Glutamatergic neuron (in vitro differentiated cells): ENCODE results near the gene ASS1. TPM values are rescaled to one million over a fixed set of nuclear protein-coding genes. Genes with fewer than 3 reads are reported as not detected.

ENCODE experiments used
- DNase-seq: peaks from one replicate; pipeline ENCODE4 v3.0.0; 2022
- H3K27ac Mint-ChIP-seq: one replicate; pipeline ENCODE4 v1.8.0; 2020; ENCODE audit warnings: mild to moderate bottlenecking, mixed read lengths, inconsistent platforms; ENCODE audit not compliant: unreplicated experiment
- H3K27me3 Mint-ChIP-seq: one replicate; pipeline ENCODE4 v1.8.0; 2020; ENCODE audit warnings: mild to moderate bottlenecking, moderate library complexity, mixed read lengths, inconsistent platforms; ENCODE audit not compliant: unreplicated experiment
- H3K36me3 Mint-ChIP-seq: one replicate; pipeline ENCODE4 v1.8.0; 2020; ENCODE audit warnings: mild to moderate bottlenecking, mixed read lengths, inconsistent platforms; ENCODE audit not compliant: unreplicated experiment
- H3K4me1 Mint-ChIP-seq: one replicate; pipeline ENCODE4 v1.8.0; 2020; ENCODE audit warnings: mild to moderate bottlenecking, low read depth, mixed read lengths, inconsistent platforms; ENCODE audit not compliant: unreplicated experiment
- H3K4me3 Mint-ChIP-seq: one replicate; pipeline ENCODE4 v1.8.0; 2020; ENCODE audit warnings: mild to moderate bottlenecking, mixed read lengths, inconsistent platforms; ENCODE audit not compliant: unreplicated experiment
- H3K9me3 Mint-ChIP-seq: one replicate; pipeline ENCODE4 v1.8.0; 2020; ENCODE audit warnings: mild to moderate bottlenecking, moderate library complexity, mixed read lengths, inconsistent platforms; ENCODE audit not compliant: unreplicated experiment
- CTCF ChIP-seq: fragments of 200-600 bp; sonication (generic); IDR thresholded peaks from one replicate; pipeline ENCODE4 v1.5.0; 2021; ENCODE audit not compliant: partially characterized antibody, unreplicated experiment
- total RNA-seq: library from RNA; stranded (reverse); fragmentation: NEBNext Ultra II Directional; extraction: Animal tissue kit (Norgen Biotek cat#: 25700); gene quantifications from one replicate; pipeline ENCODE4 v1.2.1, GENCODE V29; 2021; ENCODE audit not compliant: unreplicated experiment

ASS1 gene
- total RNA-seq, 1 donor from 2014 or later = 31.5 TPM

- H3K9me3 Mint-ChIP-seq = peaks cover 2% of the 10 kb centered on the region
- no peaks in the 10 kb centered on the region for H3K36me3 Mint-ChIP-seq
- no peak overlapping the region for H3K4me3 Mint-ChIP-seq
- H3K4me1 Mint-ChIP-seq = peaks cover 24% of the 10 kb centered on the region
- no peak for TF ChIP-seq CTCF
- no peak for DNase-seq
- H3K27me3 Mint-ChIP-seq = peaks cover 3% of the 10 kb centered on the region
- H3K27ac Mint-ChIP-seq = no peak overlapping the region
Measured at GRCh38 chr9:130536701-130537107, 91.9 kb downstream of the ASS1 start.

GRCh38 chr9:130537346-130538050, 92.7 kb downstream of the ASS1 start:
- peaks cover 23% of the 10 kb centered on the region for H3K4me1 Mint-ChIP-seq
- H3K36me3 Mint-ChIP-seq = no peaks in the 10 kb centered on the region
- no peak overlapping the region for H3K4me3 Mint-ChIP-seq
- H3K27ac Mint-ChIP-seq = no peak overlapping the region
- peaks cover 2% of the 10 kb centered on the region for H3K9me3 Mint-ChIP-seq
- peaks cover 3% of the 10 kb centered on the region for H3K27me3 Mint-ChIP-seq
- TF ChIP-seq CTCF = no peak
- DNase-seq = no peak

GRCh38 chr9:130539420-130540223, 94.9 kb downstream of the ASS1 start:
- H3K27ac Mint-ChIP-seq = no peak overlapping the region

GRCh38 chr9:130541533-130541932, 96.8 kb downstream of the ASS1 start:
- Mint-ChIP-seq H3K27me3 (peaks cover 5% of the 10 kb centered on the region), H3K36me3 (no peaks in the 10 kb centered on the region), H3K9me3 (peaks cover 2% of the 10 kb centered on the region), H3K4me3 (no peak overlapping the region), H3K27ac (no peak overlapping the region), H3K4me1 (peaks cover 17% of the 10 kb centered on the region)
- TF ChIP-seq CTCF = no peak
- DNase-seq = no peak

More at GRCh38 chr9:130539420-130540223, 94.9 kb downstream of the ASS1 start:
- H3K27me3 Mint-ChIP-seq = peaks cover 3% of the 10 kb centered on the region
- H3K9me3 Mint-ChIP-seq = peaks cover 2% of the 10 kb centered on the region
- H3K4me1 Mint-ChIP-seq = peaks cover 24% of the 10 kb centered on the region
- DNase-seq = no peak
- no peak for TF ChIP-seq CTCF
- H3K36me3 Mint-ChIP-seq = no peaks in the 10 kb centered on the region
- H3K4me3 Mint-ChIP-seq = no peak overlapping the region

- no peak overlapping the region for H3K4me3 Mint-ChIP-seq
Measured at GRCh38 chr9:130542038-130542437, 97.3 kb downstream of the ASS1 start.

More at GRCh38 chr9:130542038-130542437, 97.3 kb downstream of the ASS1 start:
- H3K27me3 Mint-ChIP-seq = peaks cover 5% of the 10 kb centered on the region
- DNase-seq = no peak
- peaks cover 15% of the 10 kb centered on the region for H3K4me1 Mint-ChIP-seq
- no peak for TF ChIP-seq CTCF
- no peaks in the 10 kb centered on the region for H3K36me3 Mint-ChIP-seq
- no peaks in the 10 kb centered on the region for H3K9me3 Mint-ChIP-seq
- H3K27ac Mint-ChIP-seq = no peak overlapping the region
